H1 (cell line): ENCODE measurements around the gene CLVS2. TPM values are rescaled to one million over a fixed set of nuclear protein-coding genes. Genes with fewer than 3 reads are reported as not detected.

Experiments used
- CTCF ChIA-PET: fragments of 300-600 bp; sonication (Branson Sonifier 250); formaldehyde crosslinking; loops from one replicate; lab custom pipeline; 2021; ENCODE audit not compliant: partially characterized antibody; lab: Charles Lee
- POLR2A ChIA-PET: fragments of 300-600 bp; sonication (Branson Sonifier 250); formaldehyde crosslinking; loops from one replicate; lab custom pipeline; 2021; ENCODE audit warnings: inconsistent platforms; ENCODE audit not compliant: partially characterized antibody; lab: Charles Lee
- DNase-seq, 2 experiments: peaks; one replicate each; pipeline versions ENCODE4 v3.0.0 to v3.0.0-alpha.2; 2010 to 2022; ENCODE audit warnings: low spot score in 2 of 2, low read depth in 1 of 2, mixed read lengths in 1 of 2
- FAIRE-seq: peaks from 2 replicates; lab custom pipeline; 2011; peaks lifted over from hg19 to GRCh38; lab: Jason Lieb, UNC
- H2AFZ ChIP-seq: 2 replicates; pipeline ENCODE4 v1.8.1; 2012; ENCODE audit warnings: low read length, inconsistent platforms
- H2AK5ac ChIP-seq: 2 replicates; pipeline ENCODE4 v1.6.1; 2013; ENCODE audit warnings: low read depth, low read length
- H2BK120ac ChIP-seq: replicated peaks from 2 replicates; pipeline ENCODE3; 2013; ENCODE audit warnings: low read depth, low read length, inconsistent platforms
- H2BK12ac ChIP-seq: 2 replicates; pipeline ENCODE4 v1.6.1; 2013; ENCODE audit warnings: low read depth, low read length
- H2BK15ac ChIP-seq: 2 replicates; pipeline ENCODE4 v1.6.1; 2013; ENCODE audit warnings: low read length
- H2BK20ac ChIP-seq: 2 replicates; pipeline ENCODE4 v1.6.1; 2013; ENCODE audit warnings: low read length
- H2BK5ac ChIP-seq: 2 replicates; pipeline ENCODE4 v1.6.1; 2013; ENCODE audit warnings: low read depth, low read length
- H3K14ac ChIP-seq: 2 replicates; pipeline ENCODE4 v1.6.1; 2013; ENCODE audit warnings: inconsistent platforms; ENCODE audit not compliant: insufficient read length
- H3K18ac ChIP-seq: 2 replicates; pipeline ENCODE4 v1.6.1; 2013; ENCODE audit warnings: low read length; ENCODE audit errors: extremely low read depth
- H3K23ac ChIP-seq: 2 replicates; pipeline ENCODE4 v1.6.1; 2013; ENCODE audit warnings: inconsistent platforms; ENCODE audit not compliant: insufficient read length
- H3K23me2 ChIP-seq: 2 replicates; pipeline ENCODE4 v1.6.1; 2013; ENCODE audit warnings: low read depth, low read length
- H3K27ac ChIP-seq: 2 replicates; pipeline ENCODE4 v1.6.1; 2011; ENCODE audit warnings: low read depth, low read length, inconsistent platforms
- H3K27me3 ChIP-seq, 4 experiments: replicated peaks in 1 of 4; 1 replicate in 1 of 4; 2 replicates in 3 of 4; pipeline versions ENCODE4 v1.6.1 to v1.8.1; 2011 to 2013; ENCODE audit warnings: low read length in 3 of 4, mild to moderate bottlenecking in 3 of 4, inconsistent platforms in 2 of 4, mixed read lengths in 2 of 4, moderate library complexity in 1 of 4; ENCODE audit not compliant: control insufficient read depth in 3 of 4, insufficient read depth in 3 of 4; ENCODE audit errors: extremely low read depth in 1 of 4
- H3K36me3 ChIP-seq, 4 experiments: 2 replicates each; pipeline versions ENCODE4 v1.6.1 to v1.8.1; 2011 to 2013; ENCODE audit warnings: mild to moderate bottlenecking in 4 of 4, low read length in 3 of 4, moderate library complexity in 2 of 4, control low read depth in 1 of 4, inconsistent platforms in 1 of 4; ENCODE audit not compliant: insufficient read depth in 4 of 4, control insufficient read depth in 2 of 4
- H3K4ac ChIP-seq: replicated peaks from 2 replicates; pipeline ENCODE3; 2013; ENCODE audit warnings: low read length, low read depth, mixed read lengths, inconsistent platforms; ENCODE audit not compliant: insufficient read length
- H3K4me1 ChIP-seq, 4 experiments: replicated peaks in 1 of 4; 1 replicate in 1 of 4; 2 replicates in 3 of 4; pipeline versions ENCODE4 v1.6.1 to v1.8.1; 2011 to 2013; ENCODE audit warnings: low read length in 3 of 4, inconsistent platforms in 2 of 4, mixed read lengths in 1 of 4; ENCODE audit not compliant: insufficient read depth in 4 of 4, control insufficient read depth in 3 of 4
- H3K4me2 ChIP-seq, 2 experiments: 2 replicates each; pipeline versions ENCODE4 v1.6.1 to v1.8.1; 2011 to 2013; ENCODE audit warnings: low read depth in 2 of 2, low read length in 2 of 2, control low read depth in 1 of 2, inconsistent platforms in 1 of 2, mild to moderate bottlenecking in 1 of 2; ENCODE audit not compliant: insufficient read depth in 1 of 2
- H3K4me3 ChIP-seq, 4 experiments: fragments of 200-600, 300-600 bp in 1 of 4; sonication (generic), shearing (Covaris generic), sonication (Bioruptor Twin) in 1 of 4; 2 replicates each; pipeline versions ENCODE4 v1.5.1 to v1.8.1; 2011 to 2016; ENCODE audit warnings: low read length in 4 of 4, low read depth in 3 of 4, control low read depth in 2 of 4, inconsistent platforms in 2 of 4, mild to moderate bottlenecking in 2 of 4, mixed read lengths in 1 of 4, moderate library complexity in 1 of 4; ENCODE audit not compliant: insufficient read depth in 2 of 4; ENCODE audit errors: extremely low read depth in 1 of 4
- H3K56ac ChIP-seq: replicated peaks from 2 replicates; pipeline ENCODE3; 2013; ENCODE audit warnings: low read depth, mild to moderate bottlenecking, mixed read lengths, low read length, inconsistent platforms; ENCODE audit not compliant: insufficient read length
- H3K79me1 ChIP-seq: 2 replicates; pipeline ENCODE4 v1.6.1; 2013; ENCODE audit warnings: low read depth, low read length, control low read depth
- H3K79me2 ChIP-seq, 2 experiments: 2 replicates each; pipeline versions ENCODE4 v1.6.1 to v1.8.1; 2012 to 2013; ENCODE audit warnings: low read length in 2 of 2, mild to moderate bottlenecking in 2 of 2, inconsistent platforms in 1 of 2; ENCODE audit not compliant: insufficient read depth in 2 of 2, control insufficient read depth in 1 of 2
- H3K9ac ChIP-seq, 4 experiments: replicated peaks in 1 of 4; 1 replicate in 1 of 4; 2 replicates in 3 of 4; pipeline versions ENCODE4 v1.6.1 to v1.8.1; 2011 to 2013; ENCODE audit warnings: low read depth in 3 of 4, low read length in 3 of 4, control low read depth in 2 of 4, mild to moderate bottlenecking in 2 of 4, moderate library complexity in 2 of 4, inconsistent platforms in 1 of 4; ENCODE audit errors: extremely low read depth in 1 of 4
- H3K9me3 ChIP-seq, 2 experiments: 2 replicates each; pipeline versions ENCODE4 v1.6.1 to v1.8.1; 2012 to 2013; ENCODE audit warnings: mild to moderate bottlenecking in 2 of 2, moderate library complexity in 2 of 2, control low read depth in 1 of 2, inconsistent platforms in 1 of 2, low read depth in 1 of 2, low read length in 1 of 2, mixed read lengths in 1 of 2; ENCODE audit not compliant: insufficient read depth in 2 of 2
- H4K20me1 ChIP-seq, 2 experiments: replicated peaks in 1 of 2; 2 replicates each; pipeline versions ENCODE3 to v1.8.1; 2011 to 2013; ENCODE audit warnings: inconsistent platforms in 2 of 2, low read length in 2 of 2, mild to moderate bottlenecking in 1 of 2; ENCODE audit not compliant: insufficient read depth in 2 of 2, control insufficient read depth in 1 of 2
- H4K5ac ChIP-seq: 2 replicates; pipeline ENCODE4 v1.6.1; 2013; ENCODE audit warnings: low read length, low read depth, mixed read lengths, inconsistent platforms; ENCODE audit not compliant: insufficient read length
- H4K8ac ChIP-seq: 2 replicates; pipeline ENCODE4 v1.8.0; 2013; ENCODE audit warnings: mild to moderate bottlenecking, moderate library complexity, low read length, inconsistent platforms; ENCODE audit not compliant: insufficient read depth; ENCODE audit errors: extremely low read depth
- H4K91ac ChIP-seq: replicated peaks from 2 replicates; pipeline ENCODE3; 2013; ENCODE audit warnings: low read length, mixed read lengths, inconsistent platforms; ENCODE audit not compliant: insufficient read length
- EZH2 ChIP-seq: fragments of 200-600 bp; sonication (generic); IDR thresholded peaks from 2 replicates; pipeline ENCODE4 v1.7.1; 2012; ENCODE audit warnings: low read depth, mild to moderate bottlenecking, moderate library complexity, low read length, inconsistent platforms; ENCODE audit not compliant: severe bottlenecking
- GTF2F1 ChIP-seq: IDR thresholded peaks from 2 replicates; pipeline ENCODE4 v1.6.1; 2012; ENCODE audit warnings: low read depth, low read length, improper control_type of control experiment, borderline replicate concordance
- NANOG ChIP-seq: IDR thresholded peaks from 2 replicates; pipeline ENCODE4 v1.6.1; 2011; ENCODE audit warnings: low read length, low read depth, mild to moderate bottlenecking, inconsistent platforms; ENCODE audit not compliant: insufficient read depth, poor library complexity, severe bottlenecking
- POLR2AphosphoS5 ChIP-seq: IDR thresholded peaks from 2 replicates; pipeline ENCODE4 v1.6.1; 2011; ENCODE audit warnings: low read depth, low read length
- WGBS, 2 experiments: shearing (Covaris generic) in 1 of 2; methylation state at CpG; one replicate each; pipeline versions ENCODE4 v1.1.6 to v1.1.7; 2013 to 2015; ENCODE audit warnings: low lambda C conversion rate in 2 of 2, mixed read lengths in 2 of 2, inconsistent platforms in 1 of 2, low coverage in 1 of 2, missing lambda C conversion rate in 1 of 2; ENCODE audit not compliant: insufficient replicate concordance in 2 of 2, insufficient coverage in 1 of 2, insufficient read length in 1 of 2; ENCODE audit errors: extremely low coverage in 1 of 2, missing lambda C conversion rate in 1 of 2; 5-methylcytosine and 5-hydroxymethylcytosine counted together
- polyA plus RNA-seq, 7 experiments: library from polyadenylated mRNA; depleted of rRNA in 3 of 7; stranded (reverse) in 5 of 7; unstranded in 2 of 7; fragments of >200 nt in 5 of 7; fragments of 200-250 nt in 2 of 7; gene quantifications; 1 replicate in 5 of 7; 2 replicates in 1 of 7; 4 replicates in 1 of 7; pipeline versions ENCODE4 v1.2.1 to v1.2.3, GENCODE V29; 2011 to 2013; ENCODE audit warnings: missing spikeins in 2 of 7, mixed read lengths in 2 of 7
- total RNA-seq: library from RNA; stranded (reverse); fragmentation: NEBNext Ultra II Directional; extraction: Animal tissue kit (Norgen Biotek cat#: 25700); gene quantifications from 2 replicates; pipeline ENCODE4 v1.2.1, GENCODE V29; 2021

Gene CLVS2
- total and polyA plus RNA-seq, 2 of the 8 experiments (the other 6 are each of a cell fraction or from before 2014, with no cell fraction given), result 0.30 to 0.73 TPM

- no peaks in the 10 kb centered on the region for H3K36me3 ChIP-seq
- H4K8ac ChIP-seq, result no peak overlapping the region
- DNase-seq, result no peak
- H3K9me3 ChIP-seq, result no peaks in the 10 kb centered on the region
- no peaks in the 10 kb centered on the region for H3K79me1 ChIP-seq
- H3K14ac ChIP-seq, result no peak overlapping the region
- no peak overlapping the region for H3K27ac ChIP-seq
- no peak overlapping the region for H4K5ac ChIP-seq
- H2AFZ ChIP-seq, result no peak overlapping the region; the same call in 1 of the 2 replicates
- no peak overlapping the region for H2BK5ac ChIP-seq
- no peak overlapping the region for H3K9ac ChIP-seq
- TF ChIP-seq POLR2AphosphoS5, result no peak
- no peak for TF ChIP-seq EZH2
- no peak for TF ChIP-seq GTF2F1
- no peak for TF ChIP-seq NANOG
- H2BK12ac ChIP-seq, result no peak overlapping the region
- no peak overlapping the region for H2BK120ac ChIP-seq
- H4K20me1 ChIP-seq, result no peaks in the 10 kb centered on the region
- no peak overlapping the region for H4K91ac ChIP-seq
- WGBS, 2 experiments, result 69% methylated on average over 1 of the region's 1 CpG; no CpG with 5 or more reads in 1 of the 2 experiments
- ChIA-PET CTCF (no interaction called here), POLR2A (no interaction called here)
- no peak overlapping the region for H3K4ac ChIP-seq
- no peak overlapping the region for H2BK15ac ChIP-seq
- H3K18ac ChIP-seq, result no peak overlapping the region
- H3K56ac ChIP-seq, result no peak overlapping the region
- H2AK5ac ChIP-seq, result no peak overlapping the region
- no peaks in the 10 kb centered on the region for H3K27me3 ChIP-seq
- no peaks in the 10 kb centered on the region for H3K23me2 ChIP-seq
- H3K79me2 ChIP-seq, result no peaks in the 10 kb centered on the region
- H3K23ac ChIP-seq, result no peak overlapping the region
- H3K4me3 ChIP-seq, result no peak overlapping the region
- no peak overlapping the region for H2BK20ac ChIP-seq
- no peak for FAIRE-seq
- no peaks in the 10 kb centered on the region for H3K4me1 ChIP-seq
- no peak overlapping the region for H3K4me2 ChIP-seq
Observed at GRCh38 chr6:122953766-122954165, 42.3 kb upstream of the CLVS2 start.
